HG03039 (cell line): ENCODE data around the gene THRA.
A peak's percentile ranks its signal among the peaks of the same experiment; 100 is the strongest.

Experiments
- ATAC-seq: cut with Tn5 transposase; IDR thresholded peaks from one replicate; pipeline ENCODE4 v1.9.1; 2021; ENCODE audit warnings: mild to moderate bottlenecking, moderate library complexity; ENCODE audit not compliant: unreplicated experiment

The THRA gene

DNA sequence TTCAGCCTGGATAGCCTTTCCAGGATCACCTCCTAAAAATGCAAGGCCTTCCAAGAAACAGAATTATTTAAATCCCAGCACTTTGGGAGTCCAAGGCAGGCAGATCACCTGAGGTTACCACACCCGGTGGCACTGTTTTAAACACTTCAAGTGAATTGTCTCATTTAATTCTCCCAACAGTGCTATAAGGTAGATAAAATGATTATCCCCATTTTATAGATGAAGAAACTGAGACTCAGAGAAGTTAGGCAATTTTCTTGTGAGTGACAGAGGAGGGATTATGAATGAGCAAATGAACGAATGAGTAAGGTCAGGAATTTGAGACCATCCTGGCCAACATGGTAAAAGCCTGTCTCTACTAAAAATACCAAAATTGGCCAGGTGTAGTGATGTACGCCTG, 16.8 kb downstream of the THRA start:
- ATAC-seq: no peak

- ATAC-seq: no peak
Measured at GRCh38 chr17:40084477-40084876, 21.7 kb downstream of the THRA start.

GRCh38 chr17:40086150-40087044, 23.6 kb downstream of the THRA start:
- ATAC-seq: no peak

DNA sequence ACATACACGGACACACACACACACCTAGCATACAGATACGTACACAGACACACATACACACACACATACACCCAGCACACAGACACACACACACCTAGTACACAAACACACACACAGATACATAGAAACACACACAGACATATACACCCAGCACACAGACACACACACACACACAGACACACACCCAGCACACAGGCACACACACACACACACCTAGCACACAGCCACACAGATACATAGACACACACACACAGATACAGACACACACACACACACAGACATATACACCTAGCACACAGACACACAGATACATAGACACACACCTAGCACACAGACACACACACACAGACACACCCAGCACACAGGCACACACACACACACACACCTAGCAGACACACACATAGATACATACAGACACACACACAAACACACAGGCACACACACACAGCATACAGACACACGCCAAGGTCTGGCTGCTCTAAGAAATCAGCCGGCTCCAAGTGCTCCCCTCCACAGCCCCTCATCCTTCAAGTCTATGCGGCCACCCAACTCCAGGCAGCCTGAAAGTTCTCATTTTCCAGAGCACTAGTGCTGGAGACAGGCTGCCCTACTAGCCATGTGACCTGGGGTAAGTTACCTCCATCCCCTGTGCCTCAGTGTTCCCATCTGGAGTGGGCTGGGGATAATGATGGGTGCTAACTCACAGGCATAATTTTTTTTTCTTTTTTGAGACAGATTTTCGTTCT, 24.5 kb downstream of the THRA start:
- ATAC-seq: no peak

DNA sequence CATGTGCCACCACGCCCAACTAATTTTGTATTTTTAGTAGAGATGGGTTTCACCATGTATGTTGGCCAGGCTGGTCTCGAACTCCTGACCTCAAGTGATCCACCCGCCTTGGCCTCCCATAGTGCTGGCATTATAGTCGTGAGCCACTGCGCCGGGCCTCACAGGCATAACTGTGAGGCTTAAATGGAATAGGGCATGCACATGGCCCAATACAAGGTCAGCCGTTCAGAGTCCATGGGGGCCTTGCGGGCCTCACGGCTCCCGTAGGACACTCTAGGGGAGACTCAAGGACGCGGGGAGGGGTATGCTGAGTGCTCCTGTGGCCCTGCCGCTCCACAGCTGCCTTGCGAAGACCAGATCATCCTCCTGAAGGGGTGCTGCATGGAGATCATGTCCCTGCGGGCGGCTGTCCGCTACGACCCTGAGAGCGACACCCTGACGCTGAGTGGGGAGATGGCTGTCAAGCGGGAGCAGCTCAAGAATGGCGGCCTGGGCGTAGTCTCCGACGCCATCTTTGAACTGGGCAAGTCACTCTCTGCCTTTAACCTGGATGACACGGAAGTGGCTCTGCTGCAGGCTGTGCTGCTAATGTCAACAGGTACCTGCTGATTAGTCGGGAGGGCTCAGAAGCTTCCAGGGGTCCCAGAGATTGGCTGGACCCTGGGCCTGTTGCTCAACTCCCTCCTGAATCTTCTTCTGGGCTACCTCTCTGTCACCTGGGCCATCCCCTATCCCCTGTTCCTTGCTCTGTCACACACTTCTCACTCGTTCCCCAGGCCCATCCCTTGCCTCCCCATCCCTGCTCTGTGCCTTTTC, 25.3 kb downstream of the THRA start:
- no peak for ATAC-seq

DNA sequence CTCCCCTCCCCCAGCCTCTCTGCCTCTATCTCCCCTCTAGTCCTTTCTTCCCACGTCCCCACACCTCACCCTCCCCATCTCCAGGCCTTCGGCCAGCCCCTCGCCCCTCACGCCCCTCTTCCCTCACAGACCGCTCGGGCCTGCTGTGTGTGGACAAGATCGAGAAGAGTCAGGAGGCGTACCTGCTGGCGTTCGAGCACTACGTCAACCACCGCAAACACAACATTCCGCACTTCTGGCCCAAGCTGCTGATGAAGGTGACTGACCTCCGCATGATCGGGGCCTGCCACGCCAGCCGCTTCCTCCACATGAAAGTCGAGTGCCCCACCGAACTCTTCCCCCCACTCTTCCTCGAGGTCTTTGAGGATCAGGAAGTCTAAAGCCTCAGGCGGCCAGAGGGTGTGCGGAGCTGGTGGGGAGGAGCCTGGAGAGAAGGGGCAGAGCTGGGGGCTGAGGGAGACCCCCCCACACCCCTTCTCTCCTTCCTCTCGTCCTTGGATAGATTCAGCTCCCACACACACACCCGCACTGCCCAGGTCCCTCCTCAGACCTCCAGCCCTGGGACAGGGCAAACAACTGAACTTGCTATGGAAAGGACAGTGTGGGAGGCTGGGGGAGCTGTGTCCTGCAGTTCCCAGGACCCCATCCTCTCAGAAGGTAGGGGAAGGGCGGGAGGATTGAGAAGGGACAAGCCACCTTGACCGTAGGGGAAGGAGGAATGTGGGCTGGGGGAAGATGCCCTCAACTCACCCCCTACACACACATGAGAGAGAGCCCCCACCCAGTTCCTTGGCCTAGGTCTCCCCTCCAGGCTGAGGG, 26.5 kb downstream of the THRA start:
- ATAC-seq: no peak

DNA sequence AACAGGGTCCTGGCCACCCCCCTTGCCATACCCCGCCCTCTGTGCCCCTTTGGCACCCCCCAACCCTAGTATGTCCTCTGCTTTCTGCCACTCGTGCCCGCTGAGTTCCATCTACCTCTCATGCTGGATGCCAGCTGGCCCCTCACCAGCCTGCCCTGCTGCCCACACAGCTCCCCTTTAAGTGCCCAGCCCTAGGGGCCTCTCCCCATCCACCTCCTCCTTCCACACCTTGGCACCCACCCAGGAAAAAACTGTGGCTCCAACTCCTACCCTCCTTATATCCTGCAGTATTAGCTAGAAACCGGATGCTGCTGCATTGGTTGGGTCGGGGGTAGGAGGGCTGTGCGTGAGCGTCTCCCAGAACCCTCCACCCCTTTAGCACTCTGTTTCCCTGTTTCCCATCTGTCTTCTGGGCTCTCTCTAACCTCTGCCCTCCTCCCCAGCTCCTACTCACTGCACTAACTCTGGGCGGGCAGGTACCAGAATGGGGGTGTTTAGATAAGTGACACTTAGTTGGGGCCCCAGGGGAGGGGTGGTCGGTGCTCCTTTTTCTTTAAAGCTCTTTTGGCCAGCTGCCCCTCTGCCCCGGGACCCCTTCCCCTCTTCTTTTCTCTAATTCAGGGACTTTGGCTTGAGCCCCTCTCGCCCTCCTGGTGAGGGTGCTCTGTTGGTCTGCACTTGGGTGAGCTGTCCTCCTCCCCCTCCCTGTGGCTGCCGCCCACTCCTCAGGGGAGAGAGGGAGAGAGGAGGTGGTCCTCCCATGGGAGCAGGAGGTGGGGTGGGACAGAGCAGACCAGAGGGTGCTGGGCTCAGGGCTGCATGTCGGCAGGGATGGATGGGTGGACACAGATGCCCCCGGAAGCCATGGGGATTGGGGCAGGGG, 27.7 kb downstream of the THRA start:
- no peak for ATAC-seq

- ATAC-seq: no peak
Measured at GRCh38 chr17:40091691-40092397, 29.1 kb downstream of the THRA start.

DNA sequence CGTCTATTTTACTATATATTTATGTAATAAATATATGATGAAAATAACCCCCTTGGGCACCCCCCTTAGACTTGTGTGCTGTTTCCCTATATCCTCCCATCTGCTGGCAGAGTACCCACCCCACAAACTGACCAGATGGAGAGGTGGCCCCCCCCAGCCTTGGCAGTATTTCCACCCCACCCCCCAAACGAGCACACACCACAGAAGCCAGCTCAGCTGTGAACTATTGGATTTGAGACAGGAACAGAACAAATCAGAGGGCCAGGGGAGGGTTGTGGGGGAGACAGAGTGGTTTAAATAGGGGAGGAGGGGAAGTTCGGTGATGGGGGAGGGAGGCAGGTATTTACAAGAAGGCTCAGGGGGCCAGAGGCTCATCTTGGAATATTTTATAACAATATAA, 29.8 kb downstream of the THRA start:
- ATAC-seq: no peak

DNA sequence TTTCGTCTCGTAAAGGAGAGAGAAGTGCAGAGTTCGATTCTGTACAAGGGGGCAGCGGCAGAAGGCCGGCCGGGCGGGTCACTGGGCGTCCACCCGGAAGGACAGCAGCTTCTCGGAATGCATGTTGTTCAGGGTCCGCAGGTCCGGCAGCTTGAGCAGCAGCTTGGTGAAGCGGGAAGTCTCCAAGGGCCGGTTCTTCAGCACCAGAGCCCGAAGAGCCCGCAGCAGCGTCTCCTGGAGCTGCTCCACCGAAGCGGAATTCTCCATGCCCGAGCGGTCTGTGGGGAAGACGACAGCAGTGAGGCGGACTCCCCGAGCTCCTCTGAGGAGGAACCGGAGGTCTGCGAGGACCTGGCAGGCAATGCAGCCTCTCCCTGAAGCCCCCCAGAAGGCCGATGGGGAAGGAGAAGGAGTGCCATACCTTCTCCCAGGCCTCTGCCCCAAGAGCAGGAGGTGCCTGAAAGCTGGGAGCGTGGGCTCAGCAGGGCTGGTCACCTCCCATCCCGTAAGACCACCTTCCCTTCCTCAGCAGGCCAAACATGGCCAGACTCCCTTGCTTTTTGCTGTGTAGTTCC, 30.3 kb downstream of the THRA start:
- ATAC-seq: no peak

DNA sequence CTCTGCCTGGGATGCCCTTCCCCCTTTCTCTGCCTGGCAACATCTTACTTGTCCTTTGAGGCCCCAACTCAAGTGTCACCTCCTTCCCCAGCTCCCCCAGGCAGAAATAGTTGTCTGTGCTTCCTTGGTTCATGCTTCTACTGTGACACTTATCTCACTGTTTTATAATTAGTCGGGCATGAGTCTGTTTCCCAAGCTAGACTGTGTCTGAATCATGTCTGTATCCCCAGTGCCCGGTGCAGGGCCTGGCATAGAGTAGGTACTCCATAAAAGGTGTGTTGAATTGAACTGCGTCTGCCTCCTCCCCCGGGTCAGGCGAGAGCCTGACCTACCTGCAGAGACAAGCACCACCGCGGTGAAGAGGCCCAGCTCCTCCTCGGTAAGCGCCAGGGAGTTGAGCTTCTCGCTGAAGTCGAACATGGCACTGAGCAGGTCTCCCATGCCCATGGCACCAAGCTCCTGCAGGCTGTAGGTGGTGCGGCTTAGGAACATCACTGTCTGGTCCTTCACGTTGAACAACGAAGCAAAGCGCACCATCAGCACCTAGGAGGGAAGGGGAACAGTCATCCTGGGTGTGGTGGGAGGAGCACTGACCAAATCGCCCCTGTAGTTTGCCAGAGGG, 30.9 kb downstream of the THRA start:
- no peak for ATAC-seq

- no peak for ATAC-seq
Measured at GRCh38 chr17:40094874-40095273, 32.1 kb downstream of the THRA start.

GRCh38 chr17:40095351-40095943, 32.7 kb downstream of the THRA start:
- ATAC-seq: no peak

GRCh38 chr17:40095944-40096791, 33.4 kb downstream of the THRA start:
- peak; percentile 31 for ATAC-seq

GRCh38 chr17:40097087-40097486, 34.3 kb downstream of the THRA start:
- ATAC-seq: no peak

DNA sequence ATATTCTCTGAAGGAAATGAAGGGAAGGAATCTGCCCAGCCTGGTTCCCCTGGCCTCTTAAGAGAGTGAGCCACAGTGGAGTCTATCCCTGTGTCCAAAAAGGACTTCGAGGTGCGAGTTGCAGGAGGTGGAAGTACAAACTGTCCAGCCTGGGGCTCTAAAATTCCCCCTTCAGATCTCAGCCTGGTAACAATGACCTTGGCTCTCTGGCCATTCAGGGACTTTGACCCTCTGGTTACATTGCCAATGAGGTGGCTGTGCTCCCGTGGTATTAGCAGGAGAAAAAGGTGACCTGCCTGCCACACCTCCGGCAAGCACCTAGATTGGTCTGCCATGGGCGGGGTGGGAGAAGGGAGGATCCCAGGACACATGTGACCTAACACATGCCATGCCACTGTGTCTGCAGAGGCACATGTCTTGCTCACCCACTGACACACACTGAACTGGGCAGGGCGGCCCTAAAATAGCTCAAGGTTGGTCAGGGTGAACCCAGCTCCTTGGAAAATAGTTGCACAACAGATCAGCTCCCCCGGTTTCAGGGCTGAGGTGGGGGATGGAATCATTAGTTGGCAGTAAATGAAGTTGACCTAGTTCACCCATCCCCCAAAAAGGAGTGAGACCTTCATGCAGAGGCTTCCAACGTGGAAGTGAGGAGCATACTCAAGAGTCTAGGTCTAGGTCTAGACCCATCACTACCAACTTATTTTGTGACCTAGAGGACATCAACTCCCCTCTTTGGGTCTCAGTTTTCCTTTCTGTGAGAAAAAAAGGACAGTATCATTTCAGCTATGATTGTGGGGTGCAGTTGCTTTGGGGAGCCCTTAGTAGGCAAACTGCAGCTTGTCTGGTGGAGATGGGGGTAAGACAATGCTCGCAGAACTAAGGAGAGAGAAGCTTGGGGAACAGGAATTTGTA, 35.4 kb downstream of the THRA start:
- no peak for ATAC-seq
